IMR-90 (cell line): ENCODE results near the gene HDDC3. TPM values are rescaled to one million over a fixed set of nuclear protein-coding genes. Genes with fewer than 3 reads are reported as not detected.

ENCODE experiments used
- ATAC-seq: fragments of 200-7000 bp; cut with Tn5 transposase; 2 replicates; pipeline ENCODE4 v1.9.1; 2020; ENCODE audit warnings: low read depth, mild to moderate bottlenecking, moderate library complexity
- BruUV-seq: library from RNA; stranded (reverse); fragments of 400-500 nt; replicated peaks from 2 replicates; lab custom pipeline; 2021; lab: Mats Ljungman, UMichigan
- CTCF ChIA-PET: fragments of 300-600 bp; formaldehyde crosslinking; extraction: SDS; loops from one replicate; lab custom pipeline; 2021; ENCODE audit warnings: antibody characterized with exemption; lab: Yijun Ruan, JAX
- POLR2A ChIA-PET: fragments of 300-600 bp; sonication (Branson Sonifier 250); formaldehyde crosslinking; loops from one replicate; lab custom pipeline; 2022; ENCODE audit warnings: antibody characterized with exemption; ENCODE audit not compliant: unreplicated experiment; lab: Charles Lee
- DNase-seq: peaks from one replicate; pipeline ENCODE4 v3.0.0; 2013
- H2AFZ ChIP-seq: replicated peaks from 2 replicates; pipeline ENCODE3; 2013; ENCODE audit warnings: low read length, mild to moderate bottlenecking; ENCODE audit not compliant: poor library complexity
- H2AK5ac ChIP-seq: 2 replicates; pipeline ENCODE4 v1.6.1; 2013; ENCODE audit warnings: low read depth, low read length, inconsistent platforms
- H2AK9ac ChIP-seq: replicated peaks from 2 replicates; pipeline ENCODE3; 2013; ENCODE audit warnings: mild to moderate bottlenecking, low read depth, low read length, moderate library complexity; ENCODE audit not compliant: poor library complexity
- H2BK120ac ChIP-seq: 2 replicates; pipeline ENCODE4 v1.6.1; 2013; ENCODE audit warnings: low read depth, low read length, inconsistent platforms
- H2BK15ac ChIP-seq: 3 replicates; pipeline ENCODE4 v1.6.1; 2013; ENCODE audit warnings: low read depth, low read length, inconsistent platforms
- H2BK20ac ChIP-seq: 2 replicates; pipeline ENCODE4 v1.6.1; 2013; ENCODE audit warnings: low read depth, mild to moderate bottlenecking, inconsistent platforms, low read length, moderate library complexity
- H2BK5ac ChIP-seq: 2 replicates; pipeline ENCODE4 v1.6.1; 2013; ENCODE audit warnings: mild to moderate bottlenecking, low read depth, low read length, inconsistent platforms; ENCODE audit not compliant: poor library complexity, severe bottlenecking
- H3K14ac ChIP-seq: replicated peaks from 2 replicates; pipeline ENCODE4 v1.6.1; 2013; ENCODE audit warnings: low read depth, low read length, inconsistent platforms
- H3K18ac ChIP-seq: 2 replicates; pipeline ENCODE4 v1.6.1; 2013; ENCODE audit warnings: low read depth, low read length, control low read depth
- H3K23ac ChIP-seq: 2 replicates; pipeline ENCODE4 v1.6.1; 2013; ENCODE audit warnings: low read depth, low read length, inconsistent platforms
- H3K27ac ChIP-seq: 2 replicates; pipeline ENCODE4 v1.5.1; 2013; ENCODE audit warnings: mild to moderate bottlenecking, control low read depth, low read length; ENCODE audit not compliant: insufficient read depth
- H3K27me3 ChIP-seq: 2 replicates; pipeline ENCODE4 v1.6.1; 2013; ENCODE audit warnings: low read length; ENCODE audit not compliant: control insufficient read depth, insufficient read depth
- H3K36me3 ChIP-seq: 2 replicates; pipeline ENCODE4 v1.6.1; 2013; ENCODE audit warnings: low read length, mixed read lengths; ENCODE audit not compliant: control insufficient read depth, insufficient read depth
- H3K4ac ChIP-seq: 2 replicates; pipeline ENCODE4 v1.6.1; 2013; ENCODE audit warnings: low read depth, low read length, inconsistent platforms
- H3K4me1 ChIP-seq: 2 replicates; pipeline ENCODE4 v1.6.1; 2013; ENCODE audit warnings: low read length, mixed read lengths; ENCODE audit not compliant: control insufficient read depth, insufficient read depth
- H3K4me2 ChIP-seq: 2 replicates; pipeline ENCODE4 v1.6.1; 2013; ENCODE audit warnings: low read depth, mild to moderate bottlenecking, control low read depth, low read length, moderate library complexity
- H3K4me3 ChIP-seq: 2 replicates; pipeline ENCODE4 v1.5.1; 2013; ENCODE audit warnings: low read depth, mild to moderate bottlenecking, control low read depth, low read length, moderate library complexity; ENCODE audit not compliant: insufficient read depth
- H3K56ac ChIP-seq: 2 replicates; pipeline ENCODE4 v1.6.1; 2013; ENCODE audit warnings: low read length, inconsistent platforms; ENCODE audit not compliant: insufficient read depth; ENCODE audit errors: extremely low read depth
- H3K79me1 ChIP-seq, 2 experiments: 2 replicates each; pipeline ENCODE4 v1.6.1; 2013; ENCODE audit warnings: low read length in 2 of 2, inconsistent platforms in 1 of 2, low read depth in 1 of 2
- H3K9ac ChIP-seq: 2 replicates; pipeline ENCODE4 v1.6.1; 2013; ENCODE audit warnings: low read depth, low read length, control low read depth
- H3K9me1 ChIP-seq: 2 replicates; pipeline ENCODE4 v1.6.1; 2013; ENCODE audit warnings: low read length, inconsistent platforms; ENCODE audit not compliant: insufficient read depth
- H3K9me3 ChIP-seq: 2 replicates; pipeline ENCODE4 v1.6.1; 2013; ENCODE audit warnings: low read length; ENCODE audit not compliant: control insufficient read depth, insufficient read depth
- H4K20me1 ChIP-seq: 2 replicates; pipeline ENCODE4 v1.6.1; 2013; ENCODE audit warnings: low read length, inconsistent platforms; ENCODE audit not compliant: insufficient read depth
- H4K5ac ChIP-seq: 2 replicates; pipeline ENCODE4 v1.6.1; 2013; ENCODE audit warnings: mild to moderate bottlenecking, low read depth, low read length, control low read depth
- H4K8ac ChIP-seq, 2 experiments: 2 replicates each; pipeline ENCODE4 v1.6.1; 2013; ENCODE audit warnings: low read depth in 2 of 2, low read length in 2 of 2, control low read depth in 1 of 2, inconsistent platforms in 1 of 2
- H4K91ac ChIP-seq: 2 replicates; pipeline ENCODE4 v1.6.1; 2013; ENCODE audit warnings: low read depth, low read length, inconsistent platforms; ENCODE audit not compliant: insufficient read depth
- BHLHE40 ChIP-seq: fragments of 150-350 bp; IDR thresholded peaks from 2 replicates; pipeline ENCODE4 v1.6.1; 2016; ENCODE audit warnings: mild to moderate bottlenecking, low read depth, low read length
- CEBPB ChIP-seq: IDR thresholded peaks from 2 replicates; pipeline ENCODE4 v1.6.1; 2012; ENCODE audit warnings: low read depth, low read length, improper control_type of control experiment
- CHD1 ChIP-seq: IDR thresholded peaks from 2 replicates; pipeline ENCODE4 v1.6.1; 2012; ENCODE audit warnings: low read depth, low read length, improper control_type of control experiment
- CTCF ChIP-seq: conservative IDR thresholded peaks from 2 replicates; pipeline ENCODE4 v1.5.1; 2012; ENCODE audit warnings: mild to moderate bottlenecking, low read depth, low read length, improper control_type of control experiment
- FOS ChIP-seq: fragments of 150-350 bp; IDR thresholded peaks from 2 replicates; pipeline ENCODE4 v1.6.1; 2016; ENCODE audit warnings: low read depth, low read length
- MAFK ChIP-seq: IDR thresholded peaks from 2 replicates; pipeline ENCODE4 v1.6.1; 2012; ENCODE audit warnings: low read depth, low read length, improper control_type of control experiment
- MXI1 ChIP-seq: IDR thresholded peaks from 2 replicates; pipeline ENCODE4 v1.6.1; 2012; ENCODE audit warnings: low read depth, mild to moderate bottlenecking, low read length, moderate library complexity, borderline replicate concordance
- NFE2L2 ChIP-seq: fragments of 150-350 bp; IDR thresholded peaks from 2 replicates; pipeline ENCODE4 v1.6.1; 2016; ENCODE audit warnings: low read depth, mild to moderate bottlenecking, low read length
- POLR2A ChIP-seq: IDR thresholded peaks from 2 replicates; pipeline ENCODE4 v1.6.1; 2012; ENCODE audit warnings: mild to moderate bottlenecking, low read depth, low read length
- RAD21 ChIP-seq: IDR thresholded peaks from 2 replicates; pipeline ENCODE4 v1.6.1; 2012; ENCODE audit warnings: low read length, improper control_type of control experiment
- RCOR1 ChIP-seq: IDR thresholded peaks from 2 replicates; pipeline ENCODE4 v1.6.1; 2012; ENCODE audit warnings: mild to moderate bottlenecking, low read length, improper control_type of control experiment; ENCODE audit not compliant: insufficient replicate concordance
- RFX5 ChIP-seq: IDR thresholded peaks from 2 replicates; pipeline ENCODE4 v1.8.0; 2012; ENCODE audit warnings: low read depth, mild to moderate bottlenecking, low read length, moderate library complexity
- SMC3 ChIP-seq: fragments of 150-350 bp; IDR thresholded peaks from 2 replicates; pipeline ENCODE4 v1.6.1; 2016; ENCODE audit warnings: low read depth, mild to moderate bottlenecking, antibody characterized with exemption, low read length, moderate library complexity
- USF2 ChIP-seq: fragments of 150-350 bp; IDR thresholded peaks from 2 replicates; pipeline ENCODE4 v1.6.1; 2017; ENCODE audit warnings: mild to moderate bottlenecking, antibody characterized with exemption, low read length, low read depth
- WGBS, 2 experiments: methylation state at CpG; one replicate each; pipeline versions ENCODE4 v1.1.5 to v1.1.7; 2013; ENCODE audit warnings: missing lambda C conversion rate in 2 of 2; ENCODE audit not compliant: insufficient read length in 1 of 2; ENCODE audit errors: extremely low coverage in 2 of 2; 5-methylcytosine and 5-hydroxymethylcytosine counted together
- dilution Hi-C: fragments of 300-500 bp; cut with HindIII; formaldehyde crosslinking; loops from one replicate; pipeline ENCODE4 v1.14.3; 2018; ENCODE audit warnings: low sequenced_read_pairs; ENCODE audit not compliant: unreplicated experiment
- in situ Hi-C: fragments of 300-500 bp; cut with MboI; formaldehyde crosslinking; loops from 3 replicates; pipeline ENCODE4 v1.14.3; 2019; ENCODE audit warnings: low sequenced_read_pairs, inconsistent platforms, mixed read lengths
- intact Hi-C: fragments of 100-400 bp; cut with micrococcal nuclease; formaldehyde crosslinking; loops from 2 replicates; pipeline ENCODE4 v1.10.0; 2022
- polyA plus RNA-seq, 3 experiments: library from polyadenylated mRNA; depleted of rRNA; stranded (reverse); fragments of >200 nt; gene quantifications; 2 replicates each; pipeline ENCODE4 v1.2.3, GENCODE V29; 2012; ENCODE audit warnings: low replicate concordance in 1 of 3
- total RNA-seq: library from RNA; depleted of rRNA; stranded (reverse); fragments of >200 nt; gene quantifications from 2 replicates; pipeline ENCODE4 v1.2.3, GENCODE V29; 2012

HDDC3 gene
- total and polyA plus RNA-seq, 2 of the 4 experiments (the other 2 are of a cell fraction) = 7.9 to 10.7 TPM

- no peak for TF ChIP-seq MXI1
Measured at GRCh38 chr15:90934256-90934948, 2.1 kb upstream of the HDDC3 start (continued).

- Histone ChIP-seq H3K9me3 (no peaks in the 10 kb centered on the region), H2AFZ (no peak overlapping the region), H3K27me3 (no peaks in the 10 kb centered on the region), H4K5ac (no peak overlapping the region), H2BK120ac (no peak overlapping the region), H2BK20ac (no peak overlapping the region), H3K4me1 (peaks cover 11% of the 10 kb centered on the region), H3K27ac (no peak overlapping the region), H4K8ac (no peak overlapping the region), H3K4ac (no peak overlapping the region), H3K4me3 (no peak overlapping the region), H3K9me1 (peaks cover 13% of the 10 kb centered on the region), H3K9ac (no peak overlapping the region), H2BK5ac (no peak overlapping the region), H2AK5ac (no peak overlapping the region), H3K23ac (no peak overlapping the region), H3K4me2 (no peak overlapping the region), H3K56ac (no peak overlapping the region), H3K18ac (no peak overlapping the region), H2AK9ac (no peak overlapping the region), H2BK15ac (no peak overlapping the region), H4K91ac (no peak overlapping the region), H4K20me1 (peaks cover 6% of the 10 kb centered on the region; the same call in 1 of the 2 replicates), H3K79me1 (peaks cover 23 to 50% of the 10 kb centered on the region in 2 experiments), H3K14ac (no peak overlapping the region), H3K36me3 (peaks cover 5% of the 10 kb centered on the region)
- dilution Hi-C loops = no loop called here
- no TSS peak for BruUV-seq
- in situ Hi-C loops = no loop called here
- TF ChIP-seq RAD21 (no peak), BHLHE40 (no peak), SMC3 (no peak), USF2 (no peak), MAFK (no peak), NFE2L2 (no peak), MXI1 (no peak), FOS (no peak), POLR2A (no peak), CTCF (no peak), RCOR1 (no peak), CEBPB (no peak), CHD1 (no peak), RFX5 (no peak)
- ChIA-PET POLR2A (no interaction called here), CTCF (interaction anchor here (1.5 to 1.6 kb wide), 2 partner anchors 10 to 31 kb away, joined by 3 to 8 read pairs; partner anchors contain the start of gene MAN2A2)
- DNase-seq = no peak
- intact Hi-C loops = no loop called here
- no peak for ATAC-seq
- 14% methylated on average over 1 of the region's 1 CpG; no CpG with 5 or more reads in 1 of the 2 experiments for WGBS, 2 experiments
Measured at GRCh38 chr15:90933301-90933700, 952 bp upstream of the HDDC3 start.
